Skeletal muscle cell (primary cell): Measurements from ENCODE around the gene PTPRN2.

Experiments
- DNase-seq: peaks from one replicate; pipeline ENCODE4 v3.0.0-alpha.2; 2010; ENCODE audit warnings: low read depth
- H3K4me3 ChIP-seq: 2 replicates; pipeline ENCODE4 v1.5.1; 2011; ENCODE audit warnings: low read depth, mild to moderate bottlenecking, control low read depth, low read length, moderate library complexity

The PTPRN2 gene

GRCh38 chr7:158502068-158502750 lies 85.4 kb downstream of the PTPRN2 start:
- DNase-seq, result no peak

DNA sequence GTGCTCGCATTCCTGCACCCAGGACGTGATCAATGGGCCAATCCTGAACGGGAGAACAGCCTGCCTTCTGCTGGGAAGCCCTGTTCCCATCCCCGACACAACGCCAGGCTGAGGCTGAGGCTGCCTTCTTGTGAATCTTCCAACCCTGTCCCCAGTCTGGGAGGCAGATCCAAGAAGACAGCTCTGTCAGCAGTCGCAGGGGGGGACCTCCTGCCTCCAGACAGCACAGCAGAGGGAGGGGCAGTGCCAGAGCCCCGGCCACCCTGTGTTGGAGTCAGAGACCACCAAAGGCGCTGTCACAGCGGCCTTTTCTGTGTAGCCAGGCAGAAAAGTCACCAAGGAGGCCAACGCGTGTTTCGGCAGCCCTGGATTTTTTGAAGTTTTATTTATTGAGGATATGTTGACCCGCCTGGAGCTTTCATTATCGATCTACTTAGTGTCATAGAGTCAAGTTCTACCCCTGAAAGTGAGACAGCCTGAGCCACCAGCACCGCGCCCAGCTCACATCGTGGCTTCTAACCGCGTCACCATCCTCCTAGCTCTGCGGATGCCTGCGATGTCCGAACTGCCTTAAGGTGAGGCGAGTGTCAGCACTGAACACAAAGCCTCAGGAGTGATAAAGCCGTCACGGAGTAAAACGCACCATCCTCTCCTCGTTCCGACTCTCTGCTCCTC lies 86.1 kb downstream of the PTPRN2 start:
- no peak for DNase-seq
- H3K4me3 ChIP-seq, result no peak overlapping the region

More at GRCh38 chr7:158502068-158502750, 85.4 kb downstream of the PTPRN2 start:
- H3K4me3 ChIP-seq, result no peak overlapping the region

DNA sequence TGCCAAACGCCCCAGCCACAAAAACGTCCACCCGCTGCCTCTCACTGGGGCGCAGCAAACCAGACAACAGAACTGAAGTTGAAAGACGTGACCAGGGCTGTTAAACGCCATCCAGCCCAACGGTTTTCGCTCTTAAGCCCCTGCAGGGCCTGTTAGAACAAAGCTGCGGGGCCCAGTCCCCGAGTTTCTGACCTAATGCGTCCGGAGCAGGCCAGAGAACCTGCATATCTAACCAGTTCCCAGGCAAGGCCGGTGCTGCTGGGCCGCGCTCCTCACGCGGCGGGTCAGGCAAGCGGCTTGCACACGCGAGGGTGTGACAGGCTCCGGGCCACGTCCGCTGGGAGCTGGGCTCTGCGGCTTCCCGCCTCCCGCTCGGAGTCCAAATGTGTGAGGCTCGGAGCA lies 87.0 kb downstream of the PTPRN2 start:
- no peak for DNase-seq
- H3K4me3 ChIP-seq, result no peak overlapping the region

- H3K4me3 ChIP-seq, result no peak overlapping the region
- DNase-seq, result no peak
Observed at GRCh38 chr7:158499082-158499455, 88.6 kb downstream of the PTPRN2 start.

GRCh38 chr7:158498443-158499081 lies 89.1 kb downstream of the PTPRN2 start:
- H3K4me3 ChIP-seq, result no peak overlapping the region
- no peak for DNase-seq

- no peak for DNase-seq
- no peak overlapping the region for H3K4me3 ChIP-seq
Observed at GRCh38 chr7:158497627-158498026, 90.0 kb downstream of the PTPRN2 start.

DNA sequence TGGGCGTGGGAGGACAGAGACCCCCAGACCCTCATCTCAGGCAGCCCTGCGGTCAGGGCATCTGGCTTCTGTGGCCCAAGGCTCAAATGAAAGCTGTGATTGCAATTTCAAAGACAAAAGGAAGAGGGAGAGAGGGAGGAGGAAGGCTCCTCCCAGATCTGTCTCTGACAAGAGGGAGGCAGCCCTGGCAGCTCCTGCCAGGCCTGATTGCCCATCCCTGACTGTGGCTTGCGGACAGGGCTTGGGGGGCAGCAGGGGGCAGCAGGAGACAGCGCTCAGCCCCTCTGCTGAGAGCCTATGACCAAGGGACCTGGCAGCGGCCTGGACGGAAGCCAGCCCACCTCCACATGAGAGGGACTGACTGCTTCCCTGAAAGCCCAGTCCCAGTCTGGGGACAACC lies 91.8 kb downstream of the PTPRN2 start:
- H3K4me3 ChIP-seq, result no peak overlapping the region
- no peak for DNase-seq

DNA sequence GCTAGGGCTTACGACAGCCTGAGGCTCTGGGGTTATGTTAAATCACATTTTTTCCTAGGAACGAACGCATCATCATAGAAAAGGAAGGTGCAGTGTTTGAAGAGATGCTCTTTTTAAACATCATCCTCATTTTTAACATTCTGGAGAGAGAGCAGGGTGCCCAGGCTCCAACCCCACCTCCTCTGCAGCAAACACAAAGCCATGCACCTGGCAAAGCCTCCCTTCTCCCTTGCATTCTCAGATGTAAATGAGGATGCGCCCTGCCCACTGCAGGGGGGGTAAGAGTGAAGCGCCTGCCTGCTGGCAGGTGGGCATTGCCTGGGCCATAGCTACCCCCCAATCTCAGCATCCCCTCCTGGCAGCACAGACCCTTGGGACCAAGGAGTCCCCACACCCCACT lies 92.4 kb downstream of the PTPRN2 start:
- H3K4me3 ChIP-seq, result no peak overlapping the region
- no peak for DNase-seq

GRCh38 chr7:158494643-158495042 lies 93.0 kb downstream of the PTPRN2 start:
- DNase-seq, result no peak
- no peak overlapping the region for H3K4me3 ChIP-seq

DNA sequence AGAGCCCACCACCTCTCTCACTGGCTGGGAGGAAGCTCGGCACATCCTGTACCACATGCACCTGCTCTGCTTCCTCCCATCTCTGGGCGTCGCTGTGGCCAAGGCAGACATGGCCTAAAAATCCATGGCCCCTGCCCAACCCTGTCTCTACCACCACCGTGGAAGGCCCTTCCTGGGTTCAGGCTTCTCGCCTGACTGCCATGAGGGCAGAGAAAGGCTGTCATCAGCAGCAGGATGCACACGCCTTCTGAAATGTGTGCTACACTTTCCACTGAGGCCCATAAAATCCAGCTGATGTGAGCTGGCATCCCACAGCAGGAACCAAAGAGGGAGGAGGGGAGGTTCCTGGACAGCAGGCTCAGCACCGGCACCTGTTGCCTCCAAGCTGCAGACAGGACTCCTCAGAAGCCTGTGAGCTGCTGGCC lies 93.4 kb downstream of the PTPRN2 start:
- H3K4me3 ChIP-seq, result no peak overlapping the region
- DNase-seq, result no peak

GRCh38 chr7:158492367-158492764 lies 95.3 kb downstream of the PTPRN2 start:
- no peak for DNase-seq
- no peak overlapping the region for H3K4me3 ChIP-seq

- no peak overlapping the region for H3K4me3 ChIP-seq
- DNase-seq, result no peak
Observed at GRCh38 chr7:158491094-158491493, 96.5 kb downstream of the PTPRN2 start.

GRCh38 chr7:158490171-158490782 lies 97.3 kb downstream of the PTPRN2 start:
- DNase-seq, result no peak
- no peak overlapping the region for H3K4me3 ChIP-seq

DNA sequence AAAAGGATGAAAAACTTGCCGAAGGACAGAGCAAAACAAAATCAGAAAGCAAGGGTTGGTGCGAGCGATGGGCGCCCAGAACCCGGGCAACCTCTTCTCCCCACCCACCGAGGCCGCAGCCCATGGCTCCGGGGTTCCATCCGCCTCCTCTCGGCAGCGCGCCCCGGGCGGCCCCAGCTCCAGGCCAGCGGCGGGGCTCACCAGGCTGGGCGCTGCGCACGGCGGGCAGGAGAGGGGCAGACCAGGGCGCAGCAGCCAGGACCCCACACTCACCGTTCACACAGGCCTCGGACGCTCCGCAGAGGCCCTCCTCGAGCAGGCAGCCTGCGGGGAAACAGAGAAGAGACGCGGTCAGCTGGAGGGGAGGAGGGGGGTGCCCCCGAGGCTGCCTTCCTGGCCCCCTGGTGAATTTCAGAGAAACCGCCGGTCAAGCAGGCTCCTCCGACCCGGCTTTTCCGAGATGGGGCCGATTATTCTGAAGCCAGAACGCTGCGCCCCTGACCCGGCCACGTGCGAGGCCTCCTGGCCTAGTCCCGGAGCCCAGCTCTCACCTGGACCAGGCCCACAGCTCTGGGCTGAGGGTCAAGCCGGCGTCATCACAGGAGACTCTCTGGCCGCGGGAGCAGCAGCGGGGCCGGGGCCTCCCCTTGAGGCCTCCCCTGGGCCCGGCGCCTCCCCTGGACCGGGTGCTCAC lies 98.0 kb downstream of the PTPRN2 start:
- H3K4me3 ChIP-seq, result no peak overlapping the region
- no peak for DNase-seq

DNA sequence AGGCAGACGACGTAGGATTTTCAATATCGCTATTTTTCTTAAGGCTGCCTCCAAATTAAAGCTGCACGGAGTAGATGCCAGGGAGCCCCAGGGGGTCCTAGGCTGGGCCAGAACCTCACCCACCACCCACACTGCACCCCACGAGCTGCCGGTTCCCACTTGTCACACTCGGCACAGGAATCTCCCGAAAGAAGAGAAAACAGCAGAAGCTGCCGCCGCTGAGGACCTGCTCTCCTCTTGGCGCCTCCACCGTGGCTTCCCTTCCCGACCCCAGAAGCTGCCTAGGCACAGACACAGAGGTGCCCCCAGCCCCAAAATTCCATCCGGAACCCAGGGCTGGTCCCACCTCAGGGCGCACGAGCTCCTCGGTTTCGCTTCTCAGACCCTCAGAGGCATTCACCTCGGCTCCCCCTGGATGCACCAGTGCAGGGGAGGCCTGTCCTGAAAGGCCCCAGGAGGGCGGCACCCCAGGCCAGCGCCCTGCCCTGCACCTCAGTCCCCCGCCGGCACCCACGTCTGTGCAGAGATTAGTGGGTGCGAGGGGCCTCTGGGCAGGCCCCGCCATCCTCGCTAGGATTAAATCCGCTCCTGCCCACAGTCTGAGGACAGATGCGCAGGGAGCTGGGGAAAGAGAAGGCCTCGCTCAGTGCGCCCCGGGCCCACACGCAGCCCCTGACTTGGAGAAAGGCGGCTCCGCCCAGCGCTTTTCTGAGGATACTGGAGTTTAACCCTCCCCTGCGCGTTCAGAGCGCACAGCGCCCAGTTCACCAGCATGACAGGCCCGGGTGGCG lies 99.2 kb downstream of the PTPRN2 start:
- no peak for DNase-seq
- H3K4me3 ChIP-seq, result no peak overlapping the region

GRCh38 chr7:158487631-158488151 lies 99.9 kb downstream of the PTPRN2 start:
- no peak for DNase-seq
- H3K4me3 ChIP-seq, result no peak overlapping the region

DNA sequence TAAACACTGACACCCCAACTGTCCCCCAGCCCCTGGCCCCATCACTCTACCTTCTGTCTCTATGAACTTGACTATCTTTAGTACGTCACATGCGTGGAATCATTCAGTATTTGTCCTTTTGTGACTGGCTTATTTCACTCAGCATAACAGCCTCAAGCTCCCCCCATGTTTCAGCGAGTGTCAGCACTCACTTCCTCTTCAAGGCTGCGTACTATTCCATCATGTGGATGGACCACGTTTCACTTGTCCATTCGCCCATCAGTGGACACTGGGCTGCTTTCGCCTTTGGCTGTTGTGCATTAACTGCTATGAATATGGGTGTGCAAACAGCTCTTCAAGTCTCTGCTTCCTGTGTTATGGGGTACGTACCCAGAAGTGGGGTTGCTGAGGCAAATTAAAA lies 100.7 kb downstream of the PTPRN2 start:
- H3K4me3 ChIP-seq, result no peak overlapping the region
- DNase-seq, result no peak

GRCh38 chr7:158484801-158485531 lies 102.7 kb downstream of the PTPRN2 start:
- H3K4me3 ChIP-seq, result no peak overlapping the region

More at GRCh38 chr7:158484801-158485531, 102.7 kb downstream of the PTPRN2 start:
- no peak for DNase-seq
